T-helper 1 cell (primary cell): ENCODE results near the gene DMD.

Experiments used
- DNase-seq, 5 donors: peaks; one replicate each; pipeline ENCODE4 v3.0.0-alpha.2; 2012 to 2020

Gene DMD

GRCh38 chrX:31258166-31258565 lies 1953.2 kb downstream of the DMD start:
- no peak for DNase-seq

- no peak for DNase-seq
Measured at GRCh38 chrX:31255310-31256033, 1955.9 kb downstream of the DMD start.

- DNase-seq, result no peak
Measured at GRCh38 chrX:31252133-31252532, 1959.2 kb downstream of the DMD start.

DNA sequence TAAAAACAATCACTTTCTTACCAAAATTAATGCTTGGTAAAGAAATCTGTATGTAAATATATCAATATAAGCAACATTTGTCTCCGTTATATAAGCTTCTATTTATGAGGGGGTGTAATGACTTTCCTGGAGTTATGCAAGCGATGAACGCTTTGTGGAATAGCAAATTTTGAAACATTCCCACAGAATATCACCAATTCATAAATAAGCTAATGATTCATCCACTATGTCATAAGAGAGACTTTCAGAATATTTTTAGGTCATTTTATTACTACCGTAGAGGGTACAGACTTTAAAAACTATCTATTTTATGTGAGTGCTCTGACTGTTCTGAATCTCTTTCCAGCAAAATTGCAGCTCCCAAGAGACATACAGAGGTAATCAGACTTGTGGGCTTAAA lies 1960.0 kb downstream of the DMD start:
- DNase-seq, result no peak

DNA sequence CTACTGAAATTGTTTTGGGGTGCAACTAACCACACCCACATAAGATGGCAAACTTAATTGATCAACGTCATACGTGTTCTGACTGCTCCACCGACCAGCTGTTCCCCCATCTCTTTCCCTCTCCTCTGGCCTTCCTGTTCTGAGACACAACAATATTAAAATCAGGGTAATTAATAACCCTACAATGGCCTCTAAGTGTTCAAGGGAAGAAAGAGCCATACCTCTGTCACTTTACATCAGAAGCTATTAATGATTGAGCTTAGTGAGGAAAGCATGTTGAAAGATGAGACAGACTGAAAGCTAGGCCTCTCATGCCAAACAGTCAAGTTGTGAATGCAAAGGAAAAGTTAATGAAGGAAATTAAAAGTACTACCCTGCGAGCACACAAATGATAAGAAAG lies 1965.6 kb downstream of the DMD start:
- DNase-seq, result no peak

GRCh38 chrX:31243804-31244203 lies 1967.5 kb downstream of the DMD start:
- no peak for DNase-seq

DNA sequence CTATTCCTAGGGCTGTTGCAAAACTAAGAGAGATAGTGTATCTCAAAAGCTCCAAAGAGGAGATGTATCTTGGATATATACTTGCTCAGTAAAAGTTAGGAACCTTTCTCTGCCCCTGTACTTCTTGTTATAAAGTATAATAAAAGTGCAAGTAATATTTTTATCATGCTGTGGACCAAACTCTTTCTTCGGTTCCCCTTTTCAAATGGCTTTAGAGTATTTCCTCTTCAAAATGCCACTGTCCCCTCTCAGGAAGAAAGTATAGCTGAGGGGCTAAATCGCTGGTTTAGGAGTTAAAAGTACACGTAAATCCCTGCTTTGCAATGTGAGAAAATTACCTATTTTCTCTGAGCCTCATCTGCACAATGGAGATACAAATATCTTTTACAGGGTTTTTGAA lies 1970.4 kb downstream of the DMD start:
- no peak for DNase-seq

DNA sequence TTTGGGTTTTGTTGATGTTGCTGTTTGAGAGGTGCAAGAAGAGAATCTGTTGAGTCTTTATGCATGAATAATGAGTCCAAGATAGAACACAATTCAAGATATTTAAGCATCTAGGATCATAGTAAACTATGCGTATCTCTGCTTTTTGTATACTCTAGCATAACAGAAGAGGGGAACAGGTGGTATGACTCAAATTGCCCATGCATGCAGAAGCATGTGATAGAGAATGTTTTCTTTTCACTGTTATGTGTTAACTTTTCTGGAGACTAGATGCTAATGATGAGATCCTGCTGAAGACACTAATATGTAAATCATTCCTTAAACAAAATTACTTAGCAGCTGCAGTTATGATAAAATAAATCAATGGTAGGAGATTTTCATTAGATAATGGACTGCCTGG lies 1974.2 kb downstream of the DMD start:
- DNase-seq, result no peak

DNA sequence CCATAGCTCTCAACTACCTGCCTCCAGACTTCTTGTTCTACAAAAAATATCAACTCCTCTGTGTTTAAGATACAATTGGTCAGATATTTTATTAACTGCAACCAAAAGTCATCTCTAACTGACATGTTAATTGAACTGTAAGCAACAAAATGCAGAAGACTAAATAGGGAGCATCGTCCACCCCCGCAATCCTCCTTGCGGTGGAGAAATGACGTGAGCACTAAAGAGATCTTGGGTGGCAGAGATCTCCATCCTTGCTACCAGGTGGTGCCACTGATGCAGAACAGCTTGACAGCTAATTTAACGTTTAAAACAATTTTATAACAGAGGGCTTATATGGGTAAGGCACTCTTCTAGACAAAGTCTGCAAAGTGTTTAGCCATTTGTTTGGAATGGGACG lies 1975.1 kb downstream of the DMD start:
- DNase-seq, result no peak

DNA sequence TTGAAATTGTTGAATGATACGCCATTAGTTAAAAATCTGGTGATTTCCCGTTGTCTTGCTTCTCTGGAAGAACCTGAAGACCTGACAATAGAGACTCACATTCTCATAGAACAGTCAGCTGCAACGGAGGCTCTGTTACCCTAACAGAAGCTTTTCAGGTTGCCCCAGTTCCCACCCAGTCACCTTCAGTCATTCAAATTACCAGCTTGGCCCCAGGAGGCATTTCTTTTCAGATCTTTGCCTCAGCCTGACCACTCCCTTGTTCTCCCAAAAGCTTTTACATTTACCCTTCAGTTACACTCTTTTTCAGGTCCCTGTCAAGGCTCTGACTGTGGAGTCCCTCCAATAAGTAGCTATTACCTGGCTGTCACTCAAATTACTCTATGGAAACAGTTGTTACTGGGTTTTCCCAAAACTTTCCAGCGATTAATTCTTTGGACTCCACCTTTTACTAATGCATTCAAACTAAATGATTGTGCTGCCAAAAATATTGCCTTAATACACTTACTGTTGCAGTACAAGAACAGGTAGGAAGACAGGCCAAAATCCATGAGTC lies 1977.3 kb downstream of the DMD start:
- no peak for DNase-seq

GRCh38 chrX:31232506-31232905 lies 1978.8 kb downstream of the DMD start:
- no peak for DNase-seq

DNA sequence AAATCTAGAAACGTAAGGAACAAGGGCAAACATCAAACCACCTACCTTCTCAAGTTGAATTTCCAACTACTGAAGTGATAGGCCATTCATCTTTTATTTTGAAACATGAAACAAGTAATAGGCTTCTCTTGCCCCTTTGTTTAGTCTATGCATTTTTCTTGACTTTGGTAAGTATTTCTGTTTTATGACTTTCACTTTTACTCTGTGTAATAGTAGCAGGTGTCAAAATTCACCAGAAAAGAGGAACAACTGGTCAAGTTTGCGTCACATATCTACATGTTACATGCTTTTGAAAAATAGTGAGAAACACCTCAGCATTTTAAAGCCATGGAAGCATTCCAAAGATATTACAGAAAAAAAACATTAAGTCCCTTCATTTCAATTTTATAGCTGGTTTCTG lies 1982.4 kb downstream of the DMD start:
- no peak for DNase-seq

- DNase-seq, result no peak
Measured at GRCh38 chrX:31228415-31228832, 1982.9 kb downstream of the DMD start.

- no peak for DNase-seq
Measured at GRCh38 chrX:31227250-31227649, 1984.1 kb downstream of the DMD start.

- DNase-seq, result no peak
Measured at GRCh38 chrX:31225819-31226218, 1985.5 kb downstream of the DMD start.

DNA sequence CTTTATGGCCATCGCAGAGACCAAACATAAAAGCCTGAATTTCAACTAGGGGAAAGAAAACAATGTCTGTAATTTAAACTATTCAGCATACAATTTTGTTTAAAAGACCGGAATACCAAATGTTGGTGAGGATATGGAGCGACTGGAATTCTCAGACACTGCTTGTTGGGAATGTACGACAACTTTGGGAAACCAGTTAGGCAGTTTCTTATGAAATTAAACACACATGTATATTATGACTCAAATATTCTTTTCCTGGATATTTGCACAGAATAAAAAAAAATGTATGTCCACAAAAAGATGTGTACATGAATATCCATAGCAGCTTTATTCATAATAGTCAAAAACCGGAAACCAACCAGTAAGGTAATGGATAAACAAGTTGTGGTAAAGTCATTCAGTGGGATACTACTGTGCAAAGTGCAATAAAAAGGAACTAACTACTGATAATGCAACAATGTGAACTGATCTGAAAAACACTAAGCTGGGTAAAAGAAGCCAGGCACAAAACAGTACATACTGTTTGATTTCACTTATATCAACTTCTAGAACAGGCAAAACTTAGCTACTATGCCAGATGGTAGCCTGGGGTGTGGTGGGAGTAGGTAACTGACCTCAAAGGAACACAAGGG lies 1986.9 kb downstream of the DMD start:
- DNase-seq, result no peak

GRCh38 chrX:31223817-31224216 lies 1987.5 kb downstream of the DMD start:
- no peak for DNase-seq

- DNase-seq, result no peak
Measured at GRCh38 chrX:31222946-31223345, 1988.4 kb downstream of the DMD start.

DNA sequence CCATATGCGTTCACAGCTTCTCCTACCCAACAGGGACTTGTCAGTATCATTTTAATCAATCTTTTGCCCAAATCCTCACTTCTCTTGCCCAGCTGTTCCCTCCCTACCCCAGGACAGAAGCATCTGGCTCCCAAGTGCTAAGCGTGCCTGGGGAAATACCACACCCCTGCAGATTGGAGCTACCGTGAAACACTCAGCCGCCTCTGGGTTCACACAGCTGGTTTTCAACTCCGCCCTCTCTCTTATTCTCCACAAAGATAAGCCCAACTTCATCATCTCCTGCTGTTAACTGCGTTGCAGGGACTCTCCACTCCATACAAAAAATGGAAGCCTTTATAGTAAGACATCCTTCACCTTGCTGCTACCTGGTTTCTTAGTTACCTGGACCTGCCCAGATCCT lies 1992.2 kb downstream of the DMD start:
- no peak for DNase-seq

- no peak for DNase-seq
Measured at GRCh38 chrX:31217084-31217483, 1994.3 kb downstream of the DMD start.

GRCh38 chrX:31215277-31215815 lies 1996.0 kb downstream of the DMD start:
- no peak for DNase-seq

DNA sequence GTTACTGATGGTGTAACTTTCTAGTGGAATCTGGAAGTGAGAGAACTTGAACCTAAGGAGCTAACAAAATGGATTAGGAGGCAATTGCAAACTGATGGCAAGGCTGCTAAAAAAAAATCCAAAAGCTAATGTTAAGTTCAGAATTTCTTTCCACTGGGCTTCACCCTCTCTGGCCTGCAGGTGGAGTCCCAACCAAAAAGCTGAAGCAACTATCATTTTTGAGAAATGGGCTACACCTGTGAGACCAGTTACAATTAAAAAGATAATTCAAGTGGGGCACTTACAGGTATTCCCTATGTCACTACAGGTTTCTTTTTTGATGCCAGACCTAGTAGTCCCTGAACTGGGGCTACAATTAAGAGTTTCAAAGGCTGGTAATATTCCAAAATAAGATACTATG lies 1997.4 kb downstream of the DMD start:
- DNase-seq, result no peak

- DNase-seq, result no peak
Measured at GRCh38 chrX:31212856-31213748, 1998.2 kb downstream of the DMD start.
